GM18870 (cell line): Measurements from ENCODE around the gene FITM1.
A peak's percentile ranks its signal among the peaks of the same experiment; 100 is the strongest.

Experiments
- ATAC-seq: cut with Tn5 transposase; IDR thresholded peaks from one replicate; pipeline ENCODE4 v1.9.1; 2021; ENCODE audit warnings: moderate library complexity; ENCODE audit not compliant: unreplicated experiment

The FITM1 gene

GRCh38 chr14:24137529-24138395 lies 7.3 kb downstream of the FITM1 start:
- no peak for ATAC-seq

- no peak for ATAC-seq
Observed at GRCh38 chr14:24138396-24139271, 8.2 kb downstream of the FITM1 start.

GRCh38 chr14:24139272-24139934 lies 8.9 kb downstream of the FITM1 start:
- no peak for ATAC-seq

DNA sequence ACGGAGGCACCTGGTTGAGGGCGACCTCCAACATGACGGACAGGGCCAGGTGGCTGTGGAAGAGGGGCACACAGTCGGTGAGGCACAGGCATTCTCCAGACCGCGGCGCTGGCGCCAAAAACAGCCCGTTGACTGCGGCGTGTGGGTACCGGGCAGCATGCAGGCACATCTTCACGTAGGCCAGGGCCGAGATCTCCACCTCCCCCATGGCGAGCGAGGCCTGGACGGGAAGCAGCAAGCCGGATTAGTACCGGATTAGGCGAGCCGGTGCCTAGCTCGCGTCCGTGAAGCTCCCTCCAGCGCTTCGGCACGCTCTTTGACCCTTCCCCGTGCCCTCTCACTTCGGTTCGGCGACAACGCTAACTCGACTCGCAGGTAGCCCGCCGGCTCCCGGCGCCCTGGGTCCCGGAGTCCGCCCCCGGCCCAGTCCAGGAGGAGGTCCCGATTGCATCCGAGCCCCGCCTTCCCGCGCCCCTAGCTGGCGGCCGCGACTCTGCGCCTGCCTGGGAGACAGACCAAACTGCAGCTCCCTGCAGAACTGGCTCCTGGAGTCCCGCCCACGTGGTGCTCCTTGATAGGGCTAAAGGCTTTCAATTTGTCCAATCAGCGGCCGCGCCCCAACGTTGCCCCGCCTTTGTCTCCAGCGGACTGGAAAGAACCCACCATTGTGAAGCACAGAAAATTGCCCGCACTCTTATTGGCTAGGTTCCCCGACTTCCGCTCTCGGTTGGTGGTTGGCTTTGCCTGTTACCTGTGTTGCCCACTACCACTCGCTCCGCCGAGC lies 10.8 kb downstream of the FITM1 start, which contains the start of gene EMC9:
EMC9 (minus strand) TSS at position 495 of the 784 bp plus-strand sequence; CDS start at position 208, 287 bp downstream.
- peak; percentile 79 for ATAC-seq

GRCh38 chr14:24143511-24143910 lies 13.1 kb downstream of the FITM1 start:
- no peak for ATAC-seq

- no peak for ATAC-seq
Observed at GRCh38 chr14:24144451-24144850, 14.0 kb downstream of the FITM1 start.

DNA sequence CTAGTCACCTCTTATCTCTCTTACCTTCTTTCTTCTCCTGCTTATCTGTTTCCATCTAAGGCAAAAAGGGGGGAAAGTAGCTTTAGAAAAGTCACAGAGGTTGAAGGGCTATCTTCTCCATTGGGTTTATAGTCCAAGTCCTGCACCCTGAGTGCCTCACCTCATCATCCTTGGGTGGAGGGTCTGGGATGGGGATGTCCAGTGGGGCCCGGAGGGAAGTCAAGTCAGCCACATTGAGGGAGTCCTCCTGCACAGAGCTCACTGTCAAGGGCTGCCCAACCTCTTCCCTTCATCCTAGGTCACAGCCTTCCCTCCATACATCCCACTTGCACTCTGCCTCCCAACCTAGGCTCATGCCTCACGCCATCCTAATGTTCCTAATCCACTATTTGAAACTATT lies 14.8 kb downstream of the FITM1 start:
- no peak for ATAC-seq

DNA sequence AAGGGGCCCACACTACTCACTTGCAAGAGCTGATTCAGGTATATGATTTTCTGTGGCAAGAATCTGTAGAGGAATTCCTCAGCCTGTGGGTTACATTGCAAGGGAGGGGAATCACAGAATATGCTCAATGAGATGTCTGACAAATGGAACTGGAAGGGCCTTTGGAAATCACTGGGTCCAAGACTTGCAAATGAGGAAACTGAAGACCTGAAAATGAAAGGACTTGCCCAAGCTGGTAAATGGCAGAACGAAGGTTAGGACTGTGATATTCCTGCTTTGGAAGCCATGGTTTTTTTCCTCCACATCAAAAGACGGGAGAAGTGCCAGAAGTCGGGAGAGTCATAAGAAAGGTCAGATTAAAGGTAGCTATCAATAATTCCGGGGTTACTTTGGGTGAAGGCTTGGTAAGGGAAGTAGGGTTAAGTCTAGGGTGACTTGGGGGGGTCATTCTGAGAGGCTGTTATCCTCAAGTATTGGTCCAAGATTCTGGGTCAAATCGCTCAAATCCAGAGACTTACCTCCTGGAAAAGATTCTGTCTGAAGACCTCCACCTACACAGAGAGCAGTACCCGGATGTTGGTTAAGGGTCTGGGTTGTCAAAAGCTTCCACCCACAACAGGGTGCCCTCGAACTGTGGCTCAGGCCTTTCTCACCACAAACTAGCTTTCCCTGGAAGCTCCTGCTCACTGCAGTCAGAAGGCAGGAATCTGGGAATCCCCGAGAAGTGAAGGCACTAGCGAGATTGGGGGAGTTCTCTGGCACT lies 15.4 kb downstream of the FITM1 start:
- no peak for ATAC-seq

DNA sequence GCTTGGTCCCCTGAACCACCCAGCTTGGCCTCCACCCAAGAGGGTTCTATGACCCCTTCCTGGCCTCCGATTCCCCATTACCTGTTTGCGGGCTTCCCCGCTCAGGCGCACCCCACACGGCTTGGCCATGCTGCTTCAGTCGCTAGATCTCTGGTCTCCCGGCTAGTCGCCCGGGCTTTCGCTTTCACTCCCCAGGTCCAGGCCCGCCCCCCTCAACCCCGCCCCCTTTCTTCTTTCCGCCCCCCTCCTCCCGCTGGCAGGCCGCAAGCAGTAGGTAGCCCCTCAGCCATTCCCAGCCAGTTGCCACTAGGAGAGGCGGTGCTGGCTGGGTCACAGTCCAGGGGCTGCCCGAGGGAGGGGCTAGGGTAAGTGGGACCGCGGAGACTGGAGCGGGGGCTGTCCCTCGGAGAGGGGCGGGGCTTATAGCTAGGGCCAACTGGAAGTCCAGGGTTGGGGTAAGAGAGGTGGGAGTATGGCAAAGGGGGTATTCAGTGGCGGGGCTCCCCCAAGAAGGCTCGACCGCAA lies 16.1 kb downstream of the FITM1 start, which contains the start of gene PSME2:
PSME2 (minus strand) TSS at position 158 of the 525 bp plus-strand sequence; CDS start at position 129, 29 bp downstream.
- ATAC-seq = peak; percentile 52

GRCh38 chr14:24146978-24147760 lies 16.7 kb downstream of the FITM1 start, which contains the start of gene RNF31:
Gene RNF31, plus strand, starts transcription at chr14:24147498. Its CDS starts 201 bp downstream, at chr14:24147699.
- ATAC-seq = peak; percentile 75

- no peak for ATAC-seq
Observed at GRCh38 chr14:24147761-24148428, 17.4 kb downstream of the FITM1 start.

- ATAC-seq = no peak
Observed at GRCh38 chr14:24149302-24149969, 19.0 kb downstream of the FITM1 start.

DNA sequence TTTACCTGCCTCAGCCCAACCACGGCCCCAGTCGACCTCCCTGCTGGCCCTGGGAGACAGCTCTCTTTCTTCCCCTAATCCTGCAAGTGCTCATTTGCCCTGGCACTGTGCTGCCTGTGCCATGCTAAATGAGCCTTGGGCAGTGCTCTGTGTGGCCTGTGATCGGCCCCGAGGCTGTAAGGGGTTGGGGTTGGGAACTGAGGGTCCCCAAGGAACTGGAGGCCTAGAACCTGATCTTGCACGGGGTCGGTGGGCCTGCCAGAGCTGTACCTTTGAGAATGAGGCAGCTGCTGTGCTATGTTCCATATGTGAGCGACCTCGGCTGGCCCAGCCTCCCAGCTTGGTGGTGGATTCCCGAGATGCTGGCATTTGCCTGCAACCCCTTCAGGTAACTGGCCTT lies 19.6 kb downstream of the FITM1 start:
- no peak for ATAC-seq

DNA sequence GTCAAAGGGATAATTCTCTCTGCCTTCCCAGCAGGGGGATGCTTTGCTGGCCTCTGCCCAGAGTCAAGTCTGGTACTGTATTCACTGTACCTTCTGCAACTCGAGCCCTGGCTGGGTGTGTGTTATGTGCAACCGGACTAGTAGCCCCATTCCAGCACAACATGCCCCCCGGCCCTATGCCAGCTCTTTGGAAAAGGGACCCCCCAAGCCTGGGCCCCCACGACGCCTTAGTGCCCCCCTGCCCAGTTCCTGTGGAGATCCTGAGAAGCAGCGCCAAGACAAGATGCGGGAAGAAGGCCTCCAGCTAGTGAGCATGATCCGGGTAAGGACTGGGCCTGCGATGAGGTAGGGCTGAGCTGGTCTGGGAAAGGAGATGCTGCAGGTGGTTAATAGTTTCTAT lies 20.1 kb downstream of the FITM1 start:
- ATAC-seq = no peak

GRCh38 chr14:24150993-24151392 lies 20.5 kb downstream of the FITM1 start:
- ATAC-seq = no peak

DNA sequence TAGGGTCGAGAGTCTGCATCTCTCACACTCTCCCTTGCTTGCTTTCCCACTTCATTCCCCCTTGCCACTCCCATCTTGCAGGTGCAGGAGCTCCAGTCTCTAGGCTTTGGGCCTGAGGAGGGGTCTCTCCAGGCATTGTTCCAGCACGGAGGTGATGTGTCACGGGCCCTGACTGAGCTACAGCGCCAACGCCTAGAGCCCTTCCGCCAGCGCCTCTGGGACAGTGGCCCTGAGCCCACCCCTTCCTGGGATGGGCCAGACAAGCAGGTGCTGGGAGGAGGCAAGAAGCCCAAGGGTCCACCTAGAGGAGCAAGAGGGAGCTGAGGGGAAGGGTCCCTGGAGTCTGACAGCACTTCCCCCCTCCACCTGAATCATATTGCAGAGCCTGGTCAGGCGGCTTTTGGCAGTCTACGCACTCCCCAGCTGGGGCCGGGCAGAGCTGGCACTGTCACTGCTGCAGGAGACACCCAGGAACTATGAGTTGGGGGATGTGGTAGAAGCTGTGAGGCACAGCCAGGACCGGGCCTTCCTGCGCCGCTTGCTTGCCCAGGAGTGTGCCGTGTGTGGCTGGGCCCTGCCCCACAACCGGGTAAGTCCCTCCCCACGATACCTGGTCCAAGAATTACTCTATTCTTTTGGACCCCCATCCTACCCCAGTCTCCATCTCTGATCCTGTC lies 21.1 kb downstream of the FITM1 start:
- ATAC-seq = no peak

DNA sequence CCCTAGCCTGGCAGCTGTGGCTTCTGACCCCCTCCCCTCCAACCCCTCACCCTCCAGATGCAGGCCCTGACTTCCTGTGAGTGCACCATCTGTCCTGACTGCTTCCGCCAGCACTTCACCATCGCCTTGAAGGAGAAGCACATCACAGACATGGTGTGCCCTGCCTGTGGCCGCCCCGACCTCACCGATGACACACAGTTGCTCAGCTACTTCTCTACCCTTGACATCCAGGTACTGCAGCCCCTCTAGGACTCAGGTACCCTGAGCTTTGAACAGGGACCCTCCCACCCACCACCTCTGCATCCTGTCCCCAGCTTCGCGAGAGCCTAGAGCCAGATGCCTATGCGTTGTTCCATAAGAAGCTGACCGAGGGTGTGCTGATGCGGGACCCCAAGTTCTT lies 24.6 kb downstream of the FITM1 start:
- no peak for ATAC-seq
